ENCODE measurements around the gene TAS2R5. TPM values are rescaled to one million over a fixed set of nuclear protein-coding genes. Genes with fewer than 3 reads are reported as not detected.

TAS2R5 gene
- total RNA-seq, 1 donor from 2014 or later = 1.1 TPM

Other genes with a start within 250 kb of the TAS2R5 start
- 23.2 TPM for gene AGK, start 238.8 kb upstream of the TAS2R5 start, total RNA-seq
- gene DENND11, start 88.1 kb upstream of the TAS2R5 start, total RNA-seq = 18.2 TPM
- gene WEE2, start 81.9 kb upstream of the TAS2R5 start, total RNA-seq = not detected
- gene SSBP1, start 51.9 kb upstream of the TAS2R5 start, total RNA-seq = 80.2 TPM
- 0.61 TPM for gene TAS2R3, start 26.1 kb upstream of the TAS2R5 start, total RNA-seq
- gene TAS2R4, start 13.5 kb upstream of the TAS2R5 start, total RNA-seq = 0.67 TPM
- not detected for gene PRSS37, start 51.3 kb downstream of the TAS2R5 start, total RNA-seq
- gene OR9A4, start 126.2 kb downstream of the TAS2R5 start, total RNA-seq = not detected
- 2.6 TPM for gene CLEC5A, start 156.8 kb downstream of the TAS2R5 start, total RNA-seq
- not detected for gene TAS2R38, start 183.6 kb downstream of the TAS2R5 start, total RNA-seq
- 17.0 TPM for gene MGAM, start 205.7 kb downstream of the TAS2R5 start, total RNA-seq

Data from mesenteric fat pad (tissue), 1 donor.